Subcutaneous adipose tissue (tissue), 4 donors: ENCODE measurements around the gene SNCA. TPM values are rescaled to one million over a fixed set of nuclear protein-coding genes. Genes with fewer than 3 reads are reported as not detected.

Experiments used
- CTCF ChIP-seq: fragments of 450-650 bp; IDR thresholded peaks from one replicate; pipeline ENCODE4 v1.5.1; 2016; ENCODE audit warnings: low read depth, mild to moderate bottlenecking, control low read depth, antibody characterized with exemption, moderate library complexity
- total RNA-seq, 4 donors: library from RNA; depleted of rRNA; stranded (reverse); fragments of >200 nt; gene quantifications; one replicate each; pipeline ENCODE4 v1.1.0, GENCODE V29; 2016

The SNCA gene
- total RNA-seq, 4 donors from 2014 or later = 4.7 to 26.2 (median 11.0) TPM

GRCh38 chr4:89769856-89770255 lies 67.1 kb downstream of the SNCA start:
- no peak for TF ChIP-seq CTCF

GRCh38 chr4:89767924-89768323 lies 69.0 kb downstream of the SNCA start:
- TF ChIP-seq CTCF = no peak

GRCh38 chr4:89765966-89766365 lies 71.0 kb downstream of the SNCA start:
- no peak for TF ChIP-seq CTCF

GRCh38 chr4:89765528-89765927 lies 71.4 kb downstream of the SNCA start:
- no peak for TF ChIP-seq CTCF

- TF ChIP-seq CTCF = no peak
Measured at GRCh38 chr4:89762311-89762710, 74.7 kb downstream of the SNCA start.

- TF ChIP-seq CTCF = no peak
Measured at GRCh38 chr4:89759426-89759825, 77.5 kb downstream of the SNCA start.

GRCh38 chr4:89757154-89757719 lies 79.7 kb downstream of the SNCA start:
- no peak for TF ChIP-seq CTCF
